Measurements from ENCODE around the gene CATSPERE.

GRCh38 chr1:244659694-244660093, 198.6 kb downstream of the CATSPERE start:
- TF ChIP-seq CTCF (conservative IDR thresholded peaks at IDR 0.05; ENCODE audit: low read length), result no peak
- no peak for TF ChIP-seq EZH2phosphoT487 (IDR thresholded peaks at IDR 0.05; ENCODE audit: borderline replicate concordance)

Data from Loucy (cell line).